Fibroblast of lung (primary cell): ENCODE data around the gene NT5C3A. TPM values are rescaled to one million over a fixed set of nuclear protein-coding genes. Genes with fewer than 3 reads are reported as not detected.
A peak's percentile ranks its signal among the peaks of the same experiment; 100 is the strongest.
"Not testable (repeated sequence)": the region's sequence is repeated elsewhere in the genome, so short reads cannot be mapped to it uniquely, and the experiment has no call there.

Source experiments
- DNase-seq, 2 donors: peaks; one replicate each; pipeline versions ENCODE4 v3.0.0 to v3.0.0-alpha.2; 2010; ENCODE audit warnings: low read depth in 2 of 2
- H2AFZ ChIP-seq: 2 replicates; pipeline ENCODE4 v1.5.1; 2012; ENCODE audit warnings: low read length, control low read depth, inconsistent platforms
- H3K27ac ChIP-seq: 2 replicates; pipeline ENCODE4 v1.5.1; 2011; ENCODE audit warnings: low read length, control low read depth; ENCODE audit not compliant: insufficient read depth
- H3K27me3 ChIP-seq: 2 replicates; pipeline ENCODE4 v1.5.1; 2011; ENCODE audit warnings: mild to moderate bottlenecking, low read length; ENCODE audit not compliant: control insufficient read depth, insufficient read depth
- H3K36me3 ChIP-seq: 2 replicates; pipeline ENCODE4 v1.5.1; 2011; ENCODE audit warnings: low read length; ENCODE audit not compliant: control insufficient read depth, insufficient read depth
- H3K4me1 ChIP-seq: 2 replicates; pipeline ENCODE4 v1.5.1; 2011; ENCODE audit warnings: low read length; ENCODE audit not compliant: control insufficient read depth, insufficient read depth; ENCODE audit errors: extremely low read depth
- H3K4me2 ChIP-seq: 2 replicates; pipeline ENCODE4 v1.5.1; 2011; ENCODE audit warnings: low read length, control low read depth; ENCODE audit not compliant: insufficient read depth; ENCODE audit errors: extremely low read depth
- H3K4me3 ChIP-seq, 4 experiments: fragments of 200-600 bp in 1 of 4; sonication (generic) in 1 of 4; replicated peaks in 1 of 4; 2 replicates each; pipeline ENCODE4 v1.5.1; 2011 to 2016; ENCODE audit warnings: low read length in 4 of 4, low read depth in 3 of 4, mild to moderate bottlenecking in 3 of 4, control low read depth in 2 of 4, inconsistent platforms in 1 of 4, mixed read lengths in 1 of 4; ENCODE audit not compliant: insufficient read depth in 1 of 4; ENCODE audit errors: control extremely low read depth in 1 of 4
- H3K79me2 ChIP-seq: 2 replicates; pipeline ENCODE4 v1.5.1; 2012; ENCODE audit warnings: mild to moderate bottlenecking, low read length, inconsistent platforms; ENCODE audit not compliant: control insufficient read depth, insufficient read depth
- H3K9ac ChIP-seq: 2 replicates; pipeline ENCODE4 v1.5.1; 2011; ENCODE audit warnings: mild to moderate bottlenecking, low read length, control low read depth; ENCODE audit not compliant: insufficient read depth
- H3K9me3 ChIP-seq: 2 replicates; pipeline ENCODE4 v1.5.1; 2012; ENCODE audit warnings: low read depth, low read length; ENCODE audit not compliant: control insufficient read depth, insufficient read depth
- H4K20me1 ChIP-seq: 2 replicates; pipeline ENCODE4 v1.5.1; 2011; ENCODE audit warnings: low read length; ENCODE audit not compliant: control insufficient read depth, insufficient read depth; ENCODE audit errors: extremely low read depth
- polyA plus RNA-seq, 2 donors: library from polyadenylated mRNA; depleted of rRNA in 1 of 2; stranded (reverse) in 1 of 2; unstranded in 1 of 2; fragments of >200 nt; gene quantifications; 2 replicates each; pipeline ENCODE4 v1.2.1, GENCODE V29; 2011 to 2012; ENCODE audit warnings: missing spikeins in 1 of 2
- total RNA-seq: library from RNA; depleted of rRNA; stranded (reverse); fragments of >200 nt; gene quantifications from 2 replicates; pipeline ENCODE4 v1.2.1, GENCODE V29; 2014

Gene NT5C3A
- total and polyA plus RNA-seq, 2 donors (not counting 1 experiment from before 2014, with no cell fraction given), result 17.2 to 25.3 TPM

GRCh38 chr7:33003111-33003510 is 59.5 kb downstream of the NT5C3A start:
- not testable (repeated sequence) for H4K20me1 ChIP-seq, DNase-seq, H3K27me3 ChIP-seq, H3K27ac ChIP-seq, H3K9me3 ChIP-seq, H2AFZ ChIP-seq, H3K79me2 ChIP-seq, H3K36me3 ChIP-seq, H3K4me2 ChIP-seq, H3K9ac ChIP-seq, H3K4me3 ChIP-seq, H3K4me1 ChIP-seq

DNA sequence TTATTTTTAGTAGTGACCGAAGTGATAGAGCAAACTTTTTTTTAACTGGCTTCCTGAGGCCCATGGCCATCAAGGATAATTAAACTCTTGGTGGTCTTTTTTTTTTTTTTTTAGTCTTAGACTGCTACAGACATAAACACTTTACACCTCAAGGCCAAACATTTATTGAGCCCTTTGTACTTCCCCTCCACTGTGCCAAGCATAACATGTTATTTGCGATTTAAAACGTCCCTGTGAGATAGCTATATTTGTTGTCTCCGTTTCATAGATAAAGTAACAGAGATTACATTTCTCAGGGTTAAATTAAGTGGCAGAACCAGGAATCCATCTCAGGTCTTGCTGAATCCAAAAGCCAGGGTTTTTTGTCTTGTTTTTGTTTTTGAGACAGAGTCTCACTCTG is 63.2 kb downstream of the NT5C3A start:
- H3K9me3 ChIP-seq, H3K9ac ChIP-seq, H3K27ac ChIP-seq, H3K36me3 ChIP-seq, H3K4me1 ChIP-seq, H4K20me1 ChIP-seq, H3K79me2 ChIP-seq, DNase-seq, H3K4me2 ChIP-seq, H3K27me3 ChIP-seq, H3K4me3 ChIP-seq, H2AFZ ChIP-seq: not testable (repeated sequence)

GRCh38 chr7:32998361-32999171 is 64.0 kb downstream of the NT5C3A start:
- H3K4me3 ChIP-seq, H4K20me1 ChIP-seq, H2AFZ ChIP-seq, H3K4me1 ChIP-seq, H3K9me3 ChIP-seq, H3K9ac ChIP-seq, H3K36me3 ChIP-seq, H3K27me3 ChIP-seq, H3K79me2 ChIP-seq: not testable (repeated sequence)
- peak; percentile 71 to 91 for DNase-seq
- Histone ChIP-seq H3K4me2 (peak overlapping the region; percentile 59), H3K27ac (peak overlapping the region; percentile 32)

- H4K20me1 ChIP-seq, H3K4me3 ChIP-seq, H3K4me1 ChIP-seq, H2AFZ ChIP-seq, H3K27me3 ChIP-seq, H3K79me2 ChIP-seq, H3K36me3 ChIP-seq, H3K9ac ChIP-seq, H3K4me2 ChIP-seq, H3K9me3 ChIP-seq: not testable (repeated sequence)
- peak overlapping the region; percentile 32 for H3K27ac ChIP-seq
- DNase-seq, result peak in 1 of 2 donors; percentile 9
These were observed 64.6 kb downstream of the NT5C3A start for GRCh38 chr7:32997956-32998355.

GRCh38 chr7:32992750-32993149 is 69.8 kb downstream of the NT5C3A start:
- not testable (repeated sequence) for H3K36me3 ChIP-seq, H3K9me3 ChIP-seq, H3K4me1 ChIP-seq, H3K9ac ChIP-seq, H4K20me1 ChIP-seq, H3K79me2 ChIP-seq, H3K27me3 ChIP-seq, H3K27ac ChIP-seq, H3K4me2 ChIP-seq, H2AFZ ChIP-seq, H3K4me3 ChIP-seq
- DNase-seq, result peak in 1 of 2 donors; percentile 11

- H3K4me3 ChIP-seq, H3K27ac ChIP-seq, H4K20me1 ChIP-seq, H3K9me3 ChIP-seq, H3K27me3 ChIP-seq, H2AFZ ChIP-seq, H3K9ac ChIP-seq, H3K79me2 ChIP-seq, H3K4me1 ChIP-seq, DNase-seq, H3K4me2 ChIP-seq, H3K36me3 ChIP-seq: not testable (repeated sequence)
These were observed 70.4 kb downstream of the NT5C3A start for GRCh38 chr7:32991975-32992700.
